Kidney tubule cell (primary cell): ENCODE results near the gene OR10D3.
A peak's percentile ranks its signal among the peaks of the same experiment; 100 is the strongest.
"Not testable (repeated sequence)": the region's sequence is repeated elsewhere in the genome, so short reads cannot be mapped to it uniquely, and the experiment has no call there.

ENCODE experiments used
- DNase-seq: peaks from one replicate; pipeline ENCODE4 v3.0.0-alpha.2; 2018; ENCODE audit warnings: low spot score

Gene OR10D3

DNA sequence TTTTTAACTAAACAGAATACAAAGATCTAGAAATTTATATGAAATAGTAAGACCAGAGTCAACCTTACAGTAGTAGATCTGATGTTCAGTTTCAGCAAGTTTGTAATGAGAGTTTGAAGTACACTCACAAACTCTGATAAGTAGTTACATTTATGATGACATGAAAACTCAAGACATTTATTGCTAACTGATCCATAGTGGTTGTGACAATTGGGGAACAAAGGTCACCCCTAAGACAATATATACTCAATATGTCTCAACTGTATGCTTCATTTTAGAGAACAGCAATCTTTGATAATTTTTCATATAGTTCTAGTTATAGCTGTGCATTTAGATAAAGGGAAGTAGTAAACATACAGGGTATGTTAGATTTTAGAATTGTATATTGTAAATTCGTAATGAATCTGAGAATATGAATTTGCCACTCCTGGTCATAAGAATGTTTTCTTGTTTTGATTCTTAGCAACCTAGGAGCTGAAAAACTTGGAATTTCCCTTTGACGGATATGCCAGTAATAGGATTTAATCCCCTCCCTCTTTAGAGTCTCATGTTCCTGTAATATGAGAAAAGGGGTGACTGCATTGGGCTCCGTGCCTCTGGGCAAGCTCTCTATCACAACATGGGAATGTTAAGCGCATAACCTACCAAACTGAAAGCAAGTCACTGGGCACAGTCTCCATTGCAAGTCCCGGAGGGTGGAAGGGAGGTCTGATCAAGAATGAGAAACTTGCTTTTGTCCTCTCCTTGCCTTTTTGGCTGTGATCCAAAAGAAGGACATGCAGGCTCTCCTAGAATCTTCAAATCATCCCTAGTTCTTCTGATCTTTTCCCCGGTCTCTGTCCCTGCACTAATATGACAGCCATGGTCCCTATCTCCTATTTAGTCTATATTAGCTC, 11.4 kb downstream of the OR10D3 start:
- DNase-seq = no peak

- DNase-seq = peak; percentile 62
Observed at GRCh38 chr11:124195189-124195734, 12.1 kb downstream of the OR10D3 start.

GRCh38 chr11:124197999-124198398, 14.9 kb downstream of the OR10D3 start:
- DNase-seq = no peak

DNA sequence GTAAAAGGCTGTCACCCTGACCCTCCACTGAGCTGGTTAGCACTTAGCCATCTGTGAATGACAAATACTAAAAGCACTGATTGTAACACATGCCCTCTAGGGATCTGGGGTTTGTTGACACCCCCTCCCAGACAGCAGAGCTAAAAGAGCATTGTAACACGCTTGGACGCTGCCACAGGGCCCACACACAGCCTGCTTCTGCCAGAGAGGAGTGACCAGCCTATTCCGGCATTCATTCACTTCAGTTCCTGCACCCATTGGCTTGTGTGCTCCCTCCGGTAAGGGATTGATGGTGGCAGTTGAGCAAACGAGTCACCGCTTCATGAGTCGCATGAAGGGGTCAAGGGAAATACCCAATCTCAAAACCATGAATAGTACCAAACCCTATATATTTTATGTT, 15.8 kb downstream of the OR10D3 start:
- DNase-seq = peak; percentile 56

DNA sequence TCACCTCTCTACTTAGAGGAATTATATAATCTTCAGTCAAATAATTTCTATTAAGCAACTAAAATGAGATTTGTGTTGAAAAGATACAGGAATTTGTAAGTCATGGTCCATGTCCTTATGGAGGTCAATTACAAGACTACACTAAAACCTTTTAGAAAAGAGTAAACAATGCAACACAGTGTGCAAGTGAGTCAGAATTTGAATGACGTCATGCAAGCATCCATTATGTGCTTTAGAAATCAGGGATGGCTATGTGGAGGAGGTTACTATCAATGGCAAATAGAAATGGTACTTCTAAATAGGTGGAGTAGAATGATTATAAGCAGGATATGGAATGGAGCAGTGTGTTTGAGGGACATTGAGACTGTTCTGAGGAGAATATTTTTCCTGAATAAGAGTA, 16.6 kb downstream of the OR10D3 start:
- DNase-seq = peak; percentile 22

- DNase-seq = no peak
Observed at GRCh38 chr11:124200671-124201070, 17.5 kb downstream of the OR10D3 start.

- no peak for DNase-seq
Observed at GRCh38 chr11:124202951-124203350, 19.8 kb downstream of the OR10D3 start.

GRCh38 chr11:124204008-124204407, 20.9 kb downstream of the OR10D3 start:
- DNase-seq = no peak

DNA sequence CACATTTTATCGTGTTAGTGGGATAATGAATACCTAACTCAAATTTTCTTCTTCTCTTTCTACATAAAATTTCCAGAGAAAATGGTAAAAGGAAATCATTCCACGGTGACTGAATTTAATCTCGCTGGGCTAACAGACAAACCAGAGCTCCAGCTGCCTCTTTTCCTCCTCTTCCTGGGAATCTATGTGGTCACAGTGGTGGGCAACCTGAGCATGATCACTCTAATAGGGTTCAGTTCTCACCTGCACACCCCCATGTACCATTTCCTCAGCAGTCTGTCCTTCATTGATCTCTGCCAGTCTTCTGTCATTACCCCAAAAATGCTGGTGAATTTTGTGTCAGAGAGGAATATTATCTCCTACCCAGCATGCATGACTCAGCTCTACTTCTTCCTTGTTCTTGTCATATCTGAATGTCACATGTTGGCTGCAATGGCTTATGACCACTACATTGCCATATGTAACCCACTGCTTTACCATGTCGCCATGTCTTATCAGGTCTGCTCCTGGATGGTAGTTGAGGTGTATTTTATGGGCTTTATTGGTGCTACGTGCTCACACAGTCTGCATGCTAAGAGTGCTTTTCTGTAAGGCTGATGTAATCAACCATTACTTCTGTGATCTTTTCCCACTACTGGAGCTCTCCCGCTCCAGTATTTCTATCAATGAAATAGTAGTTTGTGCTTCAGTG, 24.1 kb downstream of the OR10D3 start:
- no peak for DNase-seq

DNA sequence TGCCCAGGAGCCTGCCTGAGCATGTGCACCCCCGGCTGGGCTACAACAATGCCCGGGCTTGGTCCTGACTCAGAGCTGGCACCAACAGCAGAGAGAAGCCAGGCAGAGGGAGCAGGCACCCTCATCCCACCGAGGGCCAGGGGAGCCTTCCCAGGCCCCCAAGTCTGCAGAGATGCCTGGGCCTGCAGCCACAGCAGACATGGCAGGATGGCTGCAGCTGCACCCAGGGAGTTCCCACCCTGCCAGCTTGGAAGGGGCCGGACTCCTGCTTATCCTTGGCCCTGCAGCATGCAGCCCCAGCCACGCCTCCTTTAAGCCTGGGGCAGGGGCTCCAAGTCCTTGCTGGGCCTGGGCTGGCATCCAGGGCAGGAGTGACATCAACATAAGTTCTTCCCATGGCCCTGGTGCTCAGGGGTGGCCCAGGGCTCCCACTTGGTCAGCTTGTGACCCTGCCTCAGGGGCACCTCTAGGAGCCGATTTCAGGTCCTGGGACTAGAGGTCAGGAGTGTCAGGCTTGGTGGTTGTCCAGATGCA, 26.7 kb downstream of the OR10D3 start:
- DNase-seq = no peak

- DNase-seq = no peak
Observed at GRCh38 chr11:124210421-124210820, 27.3 kb downstream of the OR10D3 start.

GRCh38 chr11:124211321-124211720, 28.2 kb downstream of the OR10D3 start:
- no peak for DNase-seq

- no peak for DNase-seq
Observed at GRCh38 chr11:124214027-124214426, 30.9 kb downstream of the OR10D3 start.

DNA sequence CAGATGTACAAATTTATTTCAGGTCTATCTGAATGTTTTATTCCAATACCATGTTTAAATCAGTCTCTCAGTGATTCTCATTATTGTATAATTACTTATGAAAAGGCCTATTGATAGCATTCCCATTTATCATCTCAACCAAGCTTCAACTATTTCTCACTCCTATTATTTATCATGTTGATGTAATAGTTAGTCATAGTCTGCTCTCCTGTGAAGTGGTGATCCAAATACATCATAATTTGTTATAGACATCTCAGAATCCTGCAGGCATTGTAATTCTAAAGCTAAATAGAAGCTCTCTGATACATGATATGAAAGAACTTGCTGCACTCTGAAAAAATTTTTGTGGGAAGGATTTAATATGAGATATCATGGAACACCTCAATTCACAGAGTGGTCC, 36.0 kb downstream of the OR10D3 start:
- no peak for DNase-seq

- DNase-seq = no peak
Observed at GRCh38 chr11:124222407-124222806, 39.3 kb downstream of the OR10D3 start.

DNA sequence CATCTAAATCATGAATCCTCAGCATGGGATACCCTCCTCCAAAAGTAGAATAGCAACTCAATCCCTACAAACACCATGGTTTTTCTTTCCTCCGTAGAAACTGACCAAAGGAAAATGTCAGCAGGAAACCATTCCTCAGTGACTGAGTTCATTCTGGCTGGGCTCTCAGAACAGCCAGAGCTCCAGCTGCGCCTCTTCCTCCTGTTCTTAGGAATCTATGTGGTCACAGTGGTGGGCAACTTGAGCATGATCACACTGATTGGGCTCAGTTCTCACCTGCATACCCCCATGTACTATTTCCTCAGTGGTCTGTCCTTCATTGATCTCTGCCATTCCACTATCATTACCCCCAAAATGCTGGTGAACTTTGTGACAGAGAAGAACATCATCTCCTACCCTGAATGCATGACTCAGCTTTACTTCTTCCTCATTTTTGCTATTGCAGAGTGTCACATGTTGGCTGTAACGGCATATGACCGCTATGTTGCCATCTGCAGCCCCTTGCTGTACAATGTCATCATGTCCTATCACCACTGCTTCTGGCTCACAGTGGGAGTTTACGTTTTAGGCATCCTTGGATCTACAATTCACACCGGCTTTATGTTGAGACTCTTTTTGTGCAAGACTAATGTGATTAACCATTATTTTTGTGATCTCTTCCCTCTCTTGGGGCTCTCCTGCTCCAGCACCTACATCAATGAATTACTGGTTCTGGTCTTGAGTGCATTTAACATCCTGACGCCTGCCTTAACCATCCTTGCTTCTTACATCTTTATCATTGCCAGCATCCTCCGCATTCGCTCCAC, 41.7 kb downstream of the OR10D3 start:
- DNase-seq = not testable (repeated sequence)

GRCh38 chr11:124225471-124225870, 42.3 kb downstream of the OR10D3 start:
- DNase-seq = no peak

- no peak for DNase-seq
Observed at GRCh38 chr11:124233376-124233775, 50.2 kb downstream of the OR10D3 start.
